GM21717 (cell line): ENCODE data around the gene FASTK.

Experiments
- ATAC-seq: cut with Tn5 transposase; IDR thresholded peaks from one replicate; pipeline ENCODE4 v1.9.1; 2021; ENCODE audit warnings: mild to moderate bottlenecking, moderate library complexity; ENCODE audit not compliant: unreplicated experiment

FASTK gene

GRCh38 chr7:151080522-151081169, at the start of gene FASTK:
FASTK (minus strand) TSS chr7:151080809; CDS start chr7:151080766, 43 bp downstream.
- ATAC-seq = peak; percentile 73

GRCh38 chr7:151129960-151130591, 49.5 kb upstream of the FASTK start:
- ATAC-seq = no peak

- ATAC-seq = no peak
Measured at GRCh38 chr7:151129117-151129959, 48.7 kb upstream of the FASTK start.

GRCh38 chr7:151128716-151129115, 48.1 kb upstream of the FASTK start:
- no peak for ATAC-seq

- no peak for ATAC-seq
Measured at GRCh38 chr7:151128144-151128543, 47.5 kb upstream of the FASTK start.

- ATAC-seq = no peak
Measured at GRCh38 chr7:151126491-151127137, 46.0 kb upstream of the FASTK start.

GRCh38 chr7:151125846-151126481, 45.4 kb upstream of the FASTK start:
- no peak for ATAC-seq

- ATAC-seq = no peak
Measured at GRCh38 chr7:151125470-151125845, 44.8 kb upstream of the FASTK start.

- no peak for ATAC-seq
Measured at GRCh38 chr7:151124899-151125399, 44.3 kb upstream of the FASTK start.

GRCh38 chr7:151124481-151124880, 43.9 kb upstream of the FASTK start:
- ATAC-seq = no peak

GRCh38 chr7:151123822-151124464, 43.3 kb upstream of the FASTK start:
- ATAC-seq = no peak

GRCh38 chr7:151123158-151123821, 42.7 kb upstream of the FASTK start:
- ATAC-seq = no peak

GRCh38 chr7:151122796-151123157, 42.2 kb upstream of the FASTK start:
- no peak for ATAC-seq

- ATAC-seq = no peak
Measured at GRCh38 chr7:151122276-151122675, 41.7 kb upstream of the FASTK start.

GRCh38 chr7:151121380-151122170, 41.0 kb upstream of the FASTK start:
- no peak for ATAC-seq

GRCh38 chr7:151120896-151121295, 40.3 kb upstream of the FASTK start:
- no peak for ATAC-seq

- no peak for ATAC-seq
Measured at GRCh38 chr7:151119902-151120301, 39.3 kb upstream of the FASTK start.

GRCh38 chr7:151119055-151119415, 38.4 kb upstream of the FASTK start:
- ATAC-seq = no peak
